K562 treated with DMSO at 1 percent for 48 hours (cell line): ENCODE data around the gene PLXNA4. TPM values are rescaled to one million over a fixed set of nuclear protein-coding genes. Genes with fewer than 3 reads are reported as not detected.

Experiments used
- total RNA-seq: library from RNA; unstranded; fragments of 300-600 nt; gene quantifications from 2 replicates; pipeline ENCODE4 v1.2.3, GENCODE V29; 2022; ENCODE audit warnings: low replicate concordance; ENCODE audit errors: extremely low read depth

Gene PLXNA4
- total RNA-seq = not detected in 2 replicates

GRCh38 chr7:132575982-132576720, at the start of gene PLXNA4:
Gene PLXNA4, minus strand, starts transcription at chr7:132576470. Its CDS starts 67,777 bp downstream, at chr7:132508693.

